GM12892 (cell line): ENCODE results near the gene LMF2.

Experiments
- DNase-seq: peaks from one replicate; pipeline ENCODE4 v3.0.0; 2011; ENCODE audit not compliant: insufficient read length
- FAIRE-seq: peaks from 2 replicates; lab custom pipeline; 2011; peaks lifted over from hg19 to GRCh38; lab: Jason Lieb, UNC
- POLR2A ChIP-seq: IDR thresholded peaks from 2 replicates; pipeline ENCODE4 v1.6.1; 2011; ENCODE audit warnings: low read depth, low read length, control low read depth
- POLR2AphosphoS5 ChIP-seq: IDR thresholded peaks from 2 replicates; pipeline ENCODE4 v1.6.1; 2011; ENCODE audit warnings: low read depth, low read length, control low read depth
- TAF1 ChIP-seq: IDR thresholded peaks from 2 replicates; pipeline ENCODE4 v1.6.1; 2011; ENCODE audit warnings: low read depth, mild to moderate bottlenecking, control low read depth, low read length, borderline replicate concordance

The LMF2 gene

DNA sequence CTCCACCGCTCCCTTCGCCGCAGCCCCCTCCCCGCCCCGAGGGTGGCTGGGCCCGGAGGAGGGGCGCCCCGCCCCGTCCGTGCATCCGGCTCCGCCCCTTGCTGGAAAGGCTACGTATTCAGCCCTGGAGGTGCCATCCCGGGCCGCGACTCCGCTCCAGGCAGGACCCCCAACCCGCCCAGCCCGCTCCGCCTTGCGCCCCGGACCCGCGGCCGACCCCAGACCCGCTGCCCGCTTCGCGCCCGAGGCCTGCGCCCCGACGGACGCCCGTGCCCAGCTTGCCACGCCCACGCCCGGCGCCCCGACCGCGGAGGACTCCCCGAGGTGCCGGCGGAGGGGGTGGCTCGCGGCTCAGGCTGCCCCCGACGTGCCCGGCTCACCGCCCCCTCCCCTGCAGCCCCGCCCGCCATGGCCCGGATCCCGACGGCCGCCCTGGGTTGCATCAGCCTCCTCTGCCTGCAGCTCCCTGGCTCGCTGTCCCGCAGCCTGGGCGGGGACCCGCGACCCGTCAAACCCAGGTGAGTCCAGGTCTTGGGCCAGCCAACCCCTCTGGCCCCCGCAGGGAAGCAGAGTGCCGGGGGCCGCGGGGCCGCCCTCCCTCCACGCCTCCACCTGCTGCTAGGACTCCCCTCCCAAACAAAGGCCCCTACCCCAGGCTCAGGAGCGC lies 25.9 kb downstream of the LMF2 start, which contains the start of gene ADM2:
ADM2 (plus strand) TSS at position 104 of the 667 bp plus-strand sequence; CDS start at position 409, 305 bp downstream.
- TF ChIP-seq TAF1 (no peak), POLR2AphosphoS5 (no peak), POLR2A (no peak)
- no peak for FAIRE-seq
- DNase-seq: no peak

DNA sequence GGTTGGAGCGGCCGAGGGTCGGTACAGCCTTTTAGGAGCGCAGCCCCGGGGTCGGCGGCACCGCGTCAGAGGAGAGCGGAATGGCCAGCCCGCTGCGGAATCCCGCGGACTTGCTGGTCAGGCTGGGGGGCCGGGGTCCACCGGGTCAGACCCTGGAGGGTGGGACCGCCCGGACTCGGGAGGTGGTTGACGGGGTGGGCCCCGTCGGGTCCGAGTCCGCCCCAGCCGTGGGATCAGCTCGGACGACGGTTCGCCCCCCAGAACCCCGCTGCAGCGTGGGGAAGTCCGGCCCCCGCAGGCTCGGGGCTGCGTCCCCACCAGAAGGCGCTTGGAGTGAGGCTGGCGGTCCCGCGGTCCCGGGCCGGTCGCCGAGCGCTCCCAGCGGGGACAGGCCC lies 26.5 kb downstream of the LMF2 start:
- DNase-seq: no peak
- no peak for FAIRE-seq
- no peak for TF ChIP-seq POLR2AphosphoS5
- TF ChIP-seq TAF1: no peak
- no peak for TF ChIP-seq POLR2A

DNA sequence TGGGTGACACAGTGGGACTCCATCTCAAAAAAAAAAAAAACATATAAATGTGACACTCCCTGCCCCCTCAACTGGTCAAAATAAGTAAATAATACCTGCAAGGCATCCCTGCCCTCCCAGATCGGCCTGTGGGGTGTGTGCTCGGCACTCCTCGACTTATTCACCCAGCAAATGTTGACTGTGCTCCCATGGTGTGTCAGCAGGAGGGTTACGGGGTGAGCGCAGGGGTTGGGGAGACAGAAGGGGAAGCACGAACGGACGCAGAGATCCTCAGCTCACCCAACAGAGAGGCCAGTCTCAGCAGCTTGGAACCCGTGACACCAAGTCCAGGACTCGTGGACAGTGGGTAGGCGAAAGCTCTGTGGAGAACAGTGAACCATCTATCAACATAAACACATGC lies 27.8 kb downstream of the LMF2 start:
- no peak for TF ChIP-seq POLR2AphosphoS5
- no peak for TF ChIP-seq TAF1
- no peak for TF ChIP-seq POLR2A
- FAIRE-seq: no peak
- no peak for DNase-seq

DNA sequence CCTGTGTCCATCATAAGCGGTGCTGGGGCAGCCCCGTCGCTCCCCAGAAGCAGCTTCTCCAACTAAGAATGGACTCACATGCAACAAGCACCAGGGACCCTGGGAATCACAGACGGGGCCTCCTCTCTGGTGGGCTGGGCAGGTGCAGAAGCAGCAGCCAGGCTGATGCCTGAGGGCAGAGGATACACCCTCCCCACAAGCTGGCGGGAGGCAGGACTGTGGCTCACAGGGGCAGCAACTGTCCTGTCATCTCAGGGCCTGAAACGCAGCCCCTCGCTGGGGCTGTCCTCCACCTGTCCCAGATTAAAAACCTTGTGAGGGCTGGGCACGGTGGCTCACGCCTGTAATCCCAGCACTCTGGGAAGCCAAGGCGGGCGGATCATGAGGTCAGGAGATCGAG lies 29.6 kb downstream of the LMF2 start:
- FAIRE-seq (no peak), DNase-seq (no peak)
- TF ChIP-seq POLR2A (no peak), TAF1 (no peak), POLR2AphosphoS5 (no peak)

DNA sequence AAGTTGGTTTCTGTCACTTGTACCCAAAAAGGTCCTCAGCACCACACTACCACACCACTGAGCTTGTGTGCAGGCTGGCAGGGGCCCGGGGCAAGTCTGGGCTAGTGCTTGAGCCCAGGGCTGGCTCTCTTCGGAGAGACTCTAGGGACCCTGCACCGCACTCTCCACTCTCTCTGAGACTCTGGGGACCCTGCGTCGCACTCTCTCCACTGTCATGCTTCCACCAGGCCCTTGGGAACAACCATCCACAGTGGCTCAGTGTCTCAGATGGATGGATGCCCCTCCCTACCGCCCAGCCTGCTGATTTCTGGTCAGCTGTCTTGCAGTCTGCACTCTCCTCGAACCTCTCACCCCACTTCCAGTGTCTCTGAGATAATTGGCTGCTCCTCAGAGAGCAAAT lies 30.6 kb downstream of the LMF2 start:
- FAIRE-seq: no peak
- no peak for TF ChIP-seq TAF1
- TF ChIP-seq POLR2A: no peak
- no peak for TF ChIP-seq POLR2AphosphoS5
- DNase-seq: no peak

DNA sequence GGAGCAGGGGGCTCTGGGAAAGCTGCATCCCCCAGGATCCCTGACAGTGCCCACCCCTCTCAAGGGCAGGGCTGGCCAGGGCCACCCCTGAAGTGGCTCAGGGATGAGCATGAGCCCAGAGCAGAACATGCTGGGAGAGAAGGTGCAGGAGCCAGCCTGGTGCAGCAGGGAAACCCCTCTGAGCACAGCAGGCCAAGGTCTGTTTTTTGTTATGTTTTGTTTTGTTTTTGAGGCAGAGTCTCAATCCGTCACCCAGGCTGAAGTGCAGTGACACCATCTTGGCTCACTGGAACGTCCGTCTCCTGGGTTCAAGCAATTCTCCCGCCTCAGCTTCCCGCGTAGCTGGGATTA lies 31.9 kb downstream of the LMF2 start:
- TF ChIP-seq TAF1: no peak
- TF ChIP-seq POLR2AphosphoS5: no peak
- no peak for TF ChIP-seq POLR2A

DNA sequence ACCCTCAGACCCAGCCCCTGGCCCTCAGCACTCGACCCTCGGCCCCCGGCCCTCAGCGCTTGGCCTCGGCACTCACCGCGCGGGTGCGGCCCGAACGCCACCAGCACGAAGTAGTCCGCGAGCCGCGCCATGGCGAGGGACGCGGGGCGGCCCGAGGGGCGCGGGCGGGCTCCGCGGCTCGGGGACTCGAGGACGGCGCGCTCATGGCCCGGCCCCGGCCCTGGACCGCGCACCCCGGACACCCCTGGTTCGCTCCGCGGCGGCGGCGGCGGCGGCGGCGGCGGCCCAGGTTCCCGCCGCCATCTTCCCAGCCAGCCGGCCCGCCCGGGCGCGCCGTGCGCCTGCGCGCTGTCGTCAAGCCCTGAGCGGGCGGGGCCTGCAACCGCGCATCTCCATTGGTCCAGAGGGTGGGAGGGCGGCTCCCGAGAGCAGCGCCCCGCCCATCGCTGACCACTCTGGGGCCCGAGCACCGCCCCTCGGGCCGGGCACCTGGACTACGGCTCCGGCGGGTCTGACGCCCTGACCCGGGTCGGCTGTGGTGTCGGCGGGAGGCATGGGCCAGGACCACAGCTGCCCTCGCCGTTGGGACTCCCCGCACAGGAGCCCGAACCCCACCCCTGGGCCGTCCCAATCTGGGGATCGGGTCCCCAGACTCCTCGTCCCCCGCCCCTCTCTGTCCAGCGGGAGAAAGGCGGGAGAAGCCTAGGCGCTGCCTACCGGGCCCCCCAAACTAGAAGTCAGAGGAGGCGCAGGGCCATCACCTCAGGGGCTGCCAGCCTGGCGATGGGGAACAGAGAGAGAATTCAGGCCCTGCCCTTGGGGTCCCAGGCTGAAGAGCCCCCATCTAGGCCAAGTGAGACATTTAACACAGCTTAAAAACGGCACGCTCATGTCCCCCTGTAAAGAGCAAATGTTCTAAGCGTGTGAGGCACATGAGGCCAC lies 32.5 kb downstream of the LMF2 start, which contains the start of gene SBF1:
SBF1 (minus strand) TSS at position 326 of the 942 bp plus-strand sequence; CDS start at position 131, 195 bp downstream.
- DNase-seq: peak; percentile 99
- no peak for TF ChIP-seq POLR2AphosphoS5
- TF ChIP-seq POLR2A: peak; percentile 34; the same call in 1 of the 2 replicates
- peak; percentile 99 for FAIRE-seq

More for the DNA sequence above, 31.9 kb downstream of the LMF2 start:
- FAIRE-seq: no peak
- no peak for DNase-seq

DNA sequence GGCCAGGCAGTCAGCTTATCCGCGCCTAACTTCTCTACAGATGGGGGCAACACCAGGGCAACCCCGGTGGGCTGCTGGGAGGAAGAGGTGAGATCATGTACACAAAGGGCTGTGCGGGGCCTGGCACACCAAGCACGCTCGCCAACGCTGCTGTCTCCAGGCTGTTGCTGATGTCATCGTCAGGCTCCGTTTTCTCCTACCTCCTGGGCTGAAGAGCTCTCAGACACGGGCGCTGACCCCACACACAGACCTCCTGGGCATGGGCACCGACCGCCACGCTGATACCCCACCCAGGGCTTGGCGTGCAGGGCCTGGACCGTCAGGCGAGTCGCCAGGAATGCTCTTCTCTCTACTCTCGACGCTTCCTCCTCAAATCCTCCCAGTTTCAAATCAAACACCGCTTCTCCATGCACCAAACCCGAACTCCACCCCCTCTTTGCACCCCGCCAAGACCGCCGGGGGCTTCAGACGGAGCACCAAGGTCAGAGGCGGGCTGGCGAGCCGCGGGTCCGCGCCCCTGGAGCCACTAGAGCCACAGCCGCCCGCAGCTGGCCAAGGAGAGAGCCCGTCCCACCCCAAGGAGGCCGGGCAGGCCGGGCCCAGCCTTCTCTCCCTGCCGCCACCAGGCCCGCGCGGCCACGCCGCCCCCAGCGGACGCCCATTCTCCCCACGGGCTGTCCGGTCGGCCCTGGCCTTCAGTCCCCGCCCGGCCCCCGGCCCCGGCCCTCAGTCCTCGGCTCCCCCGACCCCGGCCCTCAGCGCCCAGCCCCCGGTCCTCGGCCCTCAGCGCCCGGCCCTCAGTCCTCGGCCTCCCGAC lies 33.4 kb downstream of the LMF2 start:
- DNase-seq: no peak
- TF ChIP-seq TAF1: no peak
- 0 out of 2 replicates have a peak, but pooled peaks have one; percentile 8 for TF ChIP-seq POLR2A
- peak; percentile 42 for FAIRE-seq

DNA sequence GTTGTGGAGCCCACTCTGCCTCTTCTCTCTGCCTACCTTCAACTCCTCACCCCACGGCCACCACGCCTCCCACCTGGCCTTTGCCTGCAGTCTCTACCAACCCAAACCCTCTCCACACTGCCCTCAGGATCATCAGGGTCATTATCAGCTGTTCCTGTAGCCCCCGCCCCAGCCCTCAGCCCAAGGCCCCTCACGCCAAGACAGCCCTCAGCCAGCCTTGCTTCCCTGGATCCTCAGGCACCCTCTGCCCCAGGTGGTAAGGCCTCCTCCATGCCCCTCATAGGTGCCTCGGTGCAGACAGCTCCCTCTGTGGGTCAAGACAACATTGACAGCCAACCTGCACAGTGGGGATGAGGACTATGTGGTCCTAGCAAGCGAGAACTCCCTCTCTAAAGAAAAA lies 34.4 kb downstream of the LMF2 start:
- peak; percentile 87 for FAIRE-seq

DNA sequence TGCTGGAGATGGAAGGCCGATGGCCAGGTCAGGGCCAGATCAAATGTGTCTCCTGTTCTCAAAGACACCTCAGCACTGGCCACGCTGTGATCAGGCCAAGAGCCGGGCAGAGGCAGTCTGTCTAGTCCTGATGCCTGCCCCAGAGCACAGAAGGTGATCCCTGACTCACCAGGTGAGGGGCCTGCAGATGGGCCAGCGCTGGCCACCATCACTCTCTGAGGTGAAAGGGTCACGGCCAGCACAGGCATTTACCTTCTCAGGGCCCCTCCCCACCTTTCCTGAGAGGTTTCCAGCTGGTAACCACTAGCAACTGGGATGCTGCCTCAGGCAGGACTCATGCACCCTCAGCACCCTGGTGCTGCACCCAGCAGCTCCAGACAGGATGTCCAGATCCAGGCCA lies 35.5 kb downstream of the LMF2 start:
- FAIRE-seq (no peak), DNase-seq (no peak)
- TF ChIP-seq TAF1 (no peak), POLR2A (no peak), POLR2AphosphoS5 (no peak)

More for the DNA sequence above, 34.4 kb downstream of the LMF2 start:
- no peak for TF ChIP-seq TAF1
- TF ChIP-seq POLR2AphosphoS5: no peak
- no peak for TF ChIP-seq POLR2A
- DNase-seq: no peak
